Erythroblast (primary cell): ENCODE results near the gene L3MBTL4.

Experiments used
- GATA1 ChIP-seq: IDR thresholded peaks from 2 replicates; pipeline ENCODE4 v1.6.1; 2011; ENCODE audit warnings: low read depth, mild to moderate bottlenecking, control low read depth, low read length, moderate library complexity
- POLR2A ChIP-seq: IDR thresholded peaks from 2 replicates; pipeline ENCODE4 v1.6.1; 2011; ENCODE audit warnings: mild to moderate bottlenecking, low read length

DNA sequence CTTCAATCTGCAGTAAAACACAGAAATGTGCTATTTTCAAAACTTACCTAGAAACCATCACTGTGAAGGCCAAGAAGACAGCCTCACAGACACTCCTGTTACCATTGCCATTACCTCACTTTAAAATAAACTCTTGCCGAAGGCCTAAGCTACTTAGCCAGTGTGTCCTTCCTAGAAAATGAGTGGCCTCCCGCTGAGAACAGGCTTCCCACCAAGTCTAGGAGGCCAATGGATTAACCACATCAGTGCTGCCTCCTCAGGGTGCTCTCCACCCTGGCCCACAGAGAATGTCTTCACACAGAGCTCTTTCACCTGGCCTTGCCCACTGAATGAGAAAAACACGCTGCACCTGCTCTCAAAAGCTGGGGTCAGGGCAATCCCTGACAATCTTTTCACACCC, 47.5 kb downstream of the L3MBTL4 start:
- TF ChIP-seq POLR2A, result no peak
- no peak for TF ChIP-seq GATA1
